IMR-90 (cell line): ENCODE data around the gene APP. TPM values are rescaled to one million over a fixed set of nuclear protein-coding genes. Genes with fewer than 3 reads are reported as not detected.

ENCODE experiments used
- ATAC-seq: fragments of 200-7000 bp; cut with Tn5 transposase; 2 replicates; pipeline ENCODE4 v1.9.1; 2020; ENCODE audit warnings: low read depth, mild to moderate bottlenecking, moderate library complexity
- BruUV-seq: library from RNA; stranded (reverse); fragments of 400-500 nt; replicated peaks from 2 replicates; lab custom pipeline; 2021; lab: Mats Ljungman, UMichigan
- CTCF ChIA-PET: fragments of 300-600 bp; formaldehyde crosslinking; extraction: SDS; loops from one replicate; lab custom pipeline; 2021; ENCODE audit warnings: antibody characterized with exemption; lab: Yijun Ruan, JAX
- POLR2A ChIA-PET: fragments of 300-600 bp; sonication (Branson Sonifier 250); formaldehyde crosslinking; loops from one replicate; lab custom pipeline; 2022; ENCODE audit warnings: antibody characterized with exemption; ENCODE audit not compliant: unreplicated experiment; lab: Charles Lee
- DNase-seq: peaks from one replicate; pipeline ENCODE4 v3.0.0; 2013
- H2AFZ ChIP-seq: replicated peaks from 2 replicates; pipeline ENCODE3; 2013; ENCODE audit warnings: low read length, mild to moderate bottlenecking; ENCODE audit not compliant: poor library complexity
- H2AK5ac ChIP-seq: 2 replicates; pipeline ENCODE4 v1.6.1; 2013; ENCODE audit warnings: low read depth, low read length, inconsistent platforms
- H2AK9ac ChIP-seq: replicated peaks from 2 replicates; pipeline ENCODE3; 2013; ENCODE audit warnings: mild to moderate bottlenecking, low read depth, low read length, moderate library complexity; ENCODE audit not compliant: poor library complexity
- H2BK120ac ChIP-seq: 2 replicates; pipeline ENCODE4 v1.6.1; 2013; ENCODE audit warnings: low read depth, low read length, inconsistent platforms
- H2BK15ac ChIP-seq: 3 replicates; pipeline ENCODE4 v1.6.1; 2013; ENCODE audit warnings: low read depth, low read length, inconsistent platforms
- H2BK20ac ChIP-seq: 2 replicates; pipeline ENCODE4 v1.6.1; 2013; ENCODE audit warnings: low read depth, mild to moderate bottlenecking, inconsistent platforms, low read length, moderate library complexity
- H2BK5ac ChIP-seq: 2 replicates; pipeline ENCODE4 v1.6.1; 2013; ENCODE audit warnings: mild to moderate bottlenecking, low read depth, low read length, inconsistent platforms; ENCODE audit not compliant: poor library complexity, severe bottlenecking
- H3K14ac ChIP-seq: replicated peaks from 2 replicates; pipeline ENCODE4 v1.6.1; 2013; ENCODE audit warnings: low read depth, low read length, inconsistent platforms
- H3K18ac ChIP-seq: 2 replicates; pipeline ENCODE4 v1.6.1; 2013; ENCODE audit warnings: low read depth, low read length, control low read depth
- H3K23ac ChIP-seq: 2 replicates; pipeline ENCODE4 v1.6.1; 2013; ENCODE audit warnings: low read depth, low read length, inconsistent platforms
- H3K27ac ChIP-seq: 2 replicates; pipeline ENCODE4 v1.5.1; 2013; ENCODE audit warnings: mild to moderate bottlenecking, control low read depth, low read length; ENCODE audit not compliant: insufficient read depth
- H3K27me3 ChIP-seq: 2 replicates; pipeline ENCODE4 v1.6.1; 2013; ENCODE audit warnings: low read length; ENCODE audit not compliant: control insufficient read depth, insufficient read depth
- H3K36me3 ChIP-seq: 2 replicates; pipeline ENCODE4 v1.6.1; 2013; ENCODE audit warnings: low read length, mixed read lengths; ENCODE audit not compliant: control insufficient read depth, insufficient read depth
- H3K4ac ChIP-seq: 2 replicates; pipeline ENCODE4 v1.6.1; 2013; ENCODE audit warnings: low read depth, low read length, inconsistent platforms
- H3K4me1 ChIP-seq: 2 replicates; pipeline ENCODE4 v1.6.1; 2013; ENCODE audit warnings: low read length, mixed read lengths; ENCODE audit not compliant: control insufficient read depth, insufficient read depth
- H3K4me2 ChIP-seq: 2 replicates; pipeline ENCODE4 v1.6.1; 2013; ENCODE audit warnings: low read depth, mild to moderate bottlenecking, control low read depth, low read length, moderate library complexity
- H3K4me3 ChIP-seq: 2 replicates; pipeline ENCODE4 v1.5.1; 2013; ENCODE audit warnings: low read depth, mild to moderate bottlenecking, control low read depth, low read length, moderate library complexity; ENCODE audit not compliant: insufficient read depth
- H3K56ac ChIP-seq: 2 replicates; pipeline ENCODE4 v1.6.1; 2013; ENCODE audit warnings: low read length, inconsistent platforms; ENCODE audit not compliant: insufficient read depth; ENCODE audit errors: extremely low read depth
- H3K79me1 ChIP-seq, 2 experiments: 2 replicates each; pipeline ENCODE4 v1.6.1; 2013; ENCODE audit warnings: low read length in 2 of 2, inconsistent platforms in 1 of 2, low read depth in 1 of 2
- H3K9ac ChIP-seq: 2 replicates; pipeline ENCODE4 v1.6.1; 2013; ENCODE audit warnings: low read depth, low read length, control low read depth
- H3K9me1 ChIP-seq: 2 replicates; pipeline ENCODE4 v1.6.1; 2013; ENCODE audit warnings: low read length, inconsistent platforms; ENCODE audit not compliant: insufficient read depth
- H3K9me3 ChIP-seq: 2 replicates; pipeline ENCODE4 v1.6.1; 2013; ENCODE audit warnings: low read length; ENCODE audit not compliant: control insufficient read depth, insufficient read depth
- H4K20me1 ChIP-seq: 2 replicates; pipeline ENCODE4 v1.6.1; 2013; ENCODE audit warnings: low read length, inconsistent platforms; ENCODE audit not compliant: insufficient read depth
- H4K5ac ChIP-seq: 2 replicates; pipeline ENCODE4 v1.6.1; 2013; ENCODE audit warnings: mild to moderate bottlenecking, low read depth, low read length, control low read depth
- H4K8ac ChIP-seq, 2 experiments: 2 replicates each; pipeline ENCODE4 v1.6.1; 2013; ENCODE audit warnings: low read depth in 2 of 2, low read length in 2 of 2, control low read depth in 1 of 2, inconsistent platforms in 1 of 2
- H4K91ac ChIP-seq: 2 replicates; pipeline ENCODE4 v1.6.1; 2013; ENCODE audit warnings: low read depth, low read length, inconsistent platforms; ENCODE audit not compliant: insufficient read depth
- BHLHE40 ChIP-seq: fragments of 150-350 bp; IDR thresholded peaks from 2 replicates; pipeline ENCODE4 v1.6.1; 2016; ENCODE audit warnings: mild to moderate bottlenecking, low read depth, low read length
- CEBPB ChIP-seq: IDR thresholded peaks from 2 replicates; pipeline ENCODE4 v1.6.1; 2012; ENCODE audit warnings: low read depth, low read length, improper control_type of control experiment
- CHD1 ChIP-seq: IDR thresholded peaks from 2 replicates; pipeline ENCODE4 v1.6.1; 2012; ENCODE audit warnings: low read depth, low read length, improper control_type of control experiment
- FOS ChIP-seq: fragments of 150-350 bp; IDR thresholded peaks from 2 replicates; pipeline ENCODE4 v1.6.1; 2016; ENCODE audit warnings: low read depth, low read length
- MAFK ChIP-seq: IDR thresholded peaks from 2 replicates; pipeline ENCODE4 v1.6.1; 2012; ENCODE audit warnings: low read depth, low read length, improper control_type of control experiment
- MAZ ChIP-seq: IDR thresholded peaks from 2 replicates; pipeline ENCODE4 v1.6.1; 2012; ENCODE audit warnings: low read depth, mild to moderate bottlenecking, low read length, improper control_type of control experiment, moderate library complexity, borderline replicate concordance
- MXI1 ChIP-seq: IDR thresholded peaks from 2 replicates; pipeline ENCODE4 v1.6.1; 2012; ENCODE audit warnings: low read depth, mild to moderate bottlenecking, low read length, moderate library complexity, borderline replicate concordance
- NFE2L2 ChIP-seq: fragments of 150-350 bp; IDR thresholded peaks from 2 replicates; pipeline ENCODE4 v1.6.1; 2016; ENCODE audit warnings: low read depth, mild to moderate bottlenecking, low read length
- POLR2A ChIP-seq: IDR thresholded peaks from 2 replicates; pipeline ENCODE4 v1.6.1; 2012; ENCODE audit warnings: mild to moderate bottlenecking, low read depth, low read length
- RAD21 ChIP-seq: IDR thresholded peaks from 2 replicates; pipeline ENCODE4 v1.6.1; 2012; ENCODE audit warnings: low read length, improper control_type of control experiment
- RCOR1 ChIP-seq: IDR thresholded peaks from 2 replicates; pipeline ENCODE4 v1.6.1; 2012; ENCODE audit warnings: mild to moderate bottlenecking, low read length, improper control_type of control experiment; ENCODE audit not compliant: insufficient replicate concordance
- RFX5 ChIP-seq: IDR thresholded peaks from 2 replicates; pipeline ENCODE4 v1.8.0; 2012; ENCODE audit warnings: low read depth, mild to moderate bottlenecking, low read length, moderate library complexity
- SMC3 ChIP-seq: fragments of 150-350 bp; IDR thresholded peaks from 2 replicates; pipeline ENCODE4 v1.6.1; 2016; ENCODE audit warnings: low read depth, mild to moderate bottlenecking, antibody characterized with exemption, low read length, moderate library complexity
- WGBS, 2 experiments: methylation state at CpG; one replicate each; pipeline versions ENCODE4 v1.1.5 to v1.1.7; 2013; ENCODE audit warnings: missing lambda C conversion rate in 2 of 2; ENCODE audit not compliant: insufficient read length in 1 of 2; ENCODE audit errors: extremely low coverage in 2 of 2; 5-methylcytosine and 5-hydroxymethylcytosine counted together
- dilution Hi-C: fragments of 300-500 bp; cut with HindIII; formaldehyde crosslinking; loops from one replicate; pipeline ENCODE4 v1.14.3; 2018; ENCODE audit warnings: low sequenced_read_pairs; ENCODE audit not compliant: unreplicated experiment
- in situ Hi-C: fragments of 300-500 bp; cut with MboI; formaldehyde crosslinking; loops from 3 replicates; pipeline ENCODE4 v1.14.3; 2019; ENCODE audit warnings: low sequenced_read_pairs, inconsistent platforms, mixed read lengths
- intact Hi-C: fragments of 100-400 bp; cut with micrococcal nuclease; formaldehyde crosslinking; loops from 2 replicates; pipeline ENCODE4 v1.10.0; 2022
- polyA plus RNA-seq, 3 experiments: library from polyadenylated mRNA; depleted of rRNA; stranded (reverse); fragments of >200 nt; gene quantifications; 2 replicates each; pipeline ENCODE4 v1.2.3, GENCODE V29; 2012; ENCODE audit warnings: low replicate concordance in 1 of 3
- total RNA-seq: library from RNA; depleted of rRNA; stranded (reverse); fragments of >200 nt; gene quantifications from 2 replicates; pipeline ENCODE4 v1.2.3, GENCODE V29; 2012
- TF ChIP-seq, protein P1 (sequence below): fragments of 150-350 bp; IDR thresholded peaks from 2 replicates; pipeline ENCODE4 v1.6.1; 2017; ENCODE audit warnings: mild to moderate bottlenecking, antibody characterized with exemption, low read length, low read depth
- TF ChIP-seq, protein P2 (sequence below): fragments of 150-350 bp; IDR thresholded peaks from 2 replicates; pipeline ENCODE4 v1.6.1; 2016; ENCODE audit warnings: low read depth, mild to moderate bottlenecking, low read length, moderate library complexity, borderline replicate concordance

APP gene
- total and polyA plus RNA-seq, 2 of the 4 experiments (the other 2 are of a cell fraction): 191 to 530 TPM

DNA sequence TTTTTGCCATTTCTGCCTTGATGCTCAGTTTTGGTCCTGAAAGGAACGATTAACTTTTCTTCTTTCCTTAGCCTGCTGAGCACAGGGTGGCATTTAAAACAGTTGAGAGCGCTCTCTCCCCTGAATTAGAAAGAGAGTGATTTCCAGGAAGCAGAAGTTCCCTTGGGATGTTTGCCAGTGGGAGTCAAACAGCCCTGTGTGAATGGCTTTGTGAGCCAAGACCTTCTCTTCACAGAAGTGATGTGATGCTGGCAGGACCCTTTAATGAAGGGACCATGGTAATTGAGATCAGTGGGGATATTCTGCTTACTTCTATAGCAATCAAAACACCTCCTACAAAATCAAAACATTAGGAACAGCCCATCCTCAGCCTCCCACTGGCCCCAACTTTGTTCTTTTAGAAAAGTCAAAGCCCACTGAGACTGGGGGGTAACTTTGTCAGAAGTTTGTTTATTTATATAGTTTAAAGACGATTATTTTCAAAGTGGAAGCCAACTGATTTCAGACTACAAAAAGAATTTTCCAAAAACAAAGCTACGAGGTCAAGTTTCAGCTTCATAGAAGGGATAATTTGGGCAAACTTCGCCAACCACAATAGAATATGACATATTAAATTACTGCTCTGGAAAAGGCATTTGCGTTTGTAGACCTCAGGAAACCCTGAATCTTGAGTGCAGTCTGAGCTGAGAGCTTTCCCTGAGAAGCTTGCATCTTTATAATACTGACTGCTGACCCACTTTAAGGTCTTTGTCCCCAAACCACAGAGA is 313.1 kb downstream of the APP start:
- Histone ChIP-seq H3K79me1 (no peaks in the 10 kb centered on the region), H3K18ac (peak overlapping the region; percentile 46), H3K4me1 (peaks cover 5% of the 10 kb centered on the region), H3K27me3 (peaks cover 7% of the 10 kb centered on the region; the same call in 1 of the 2 replicates), H4K5ac (peak overlapping the region; percentile 29; the same call in 1 of the 2 replicates), H2BK120ac (no peak overlapping the region), H3K9me3 (peaks cover 5% of the 10 kb centered on the region; the same call in 1 of the 2 replicates), H3K9me1 (no peaks in the 10 kb centered on the region), H3K9ac (no peak overlapping the region), H3K23ac (no peak overlapping the region), H2AFZ (no peak overlapping the region), H3K4me2 (no peak overlapping the region), H2BK5ac (no peak overlapping the region), H3K4me3 (no peak overlapping the region), H2AK5ac (no peak overlapping the region), H3K36me3 (no peaks in the 10 kb centered on the region), H2BK20ac (no peak overlapping the region), H3K56ac (no peak overlapping the region), H3K14ac (no peak overlapping the region), H4K20me1 (no peaks in the 10 kb centered on the region), H4K8ac (no peak overlapping the region), H3K27ac (no peak overlapping the region), H4K91ac (no peak overlapping the region), H3K4ac (no peak overlapping the region), H2AK9ac (no peak overlapping the region), H2BK15ac (no peak overlapping the region)
- DNase-seq: no peak
- no TSS peak for BruUV-seq
- dilution Hi-C loops (no loop called here), in situ Hi-C loops (no loop called here), intact Hi-C loops (loop anchor here (5.0 kb wide), 1 partner anchor 240 kb away; no protein-coding TSS in a partner anchor)
- no peak for ATAC-seq
- CTCF ChIA-PET: no interaction called here
- no CpG with 5 or more reads among the region's 6 CpGs for WGBS, 2 experiments
- POLR2A ChIA-PET: interaction anchor here (0.6 kb wide), 2 partner anchors 121 to 362 kb away, joined by 3 read pairs; no protein-coding TSS in a partner anchor
- TF ChIP-seq RCOR1: no peak
- TF ChIP-seq MXI1: no peak
- no peak for TF ChIP-seq MAZ
- no peak for TF ChIP-seq NFE2L2
- TF ChIP-seq, protein P1, sequence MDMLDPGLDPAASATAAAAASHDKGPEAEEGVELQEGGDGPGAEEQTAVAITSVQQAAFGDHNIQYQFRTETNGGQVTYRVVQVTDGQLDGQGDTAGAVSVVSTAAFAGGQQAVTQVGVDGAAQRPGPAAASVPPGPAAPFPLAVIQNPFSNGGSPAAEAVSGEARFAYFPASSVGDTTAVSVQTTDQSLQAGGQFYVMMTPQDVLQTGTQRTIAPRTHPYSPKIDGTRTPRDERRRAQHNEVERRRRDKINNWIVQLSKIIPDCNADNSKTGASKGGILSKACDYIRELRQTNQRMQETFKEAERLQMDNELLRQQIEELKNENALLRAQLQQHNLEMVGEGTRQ: no peak
- no peak for TF ChIP-seq RAD21
- TF ChIP-seq POLR2A: no peak
- no peak for TF ChIP-seq SMC3
- TF ChIP-seq FOS: no peak
- no peak for TF ChIP-seq BHLHE40
- no peak for TF ChIP-seq MAFK
- TF ChIP-seq, protein P2, sequence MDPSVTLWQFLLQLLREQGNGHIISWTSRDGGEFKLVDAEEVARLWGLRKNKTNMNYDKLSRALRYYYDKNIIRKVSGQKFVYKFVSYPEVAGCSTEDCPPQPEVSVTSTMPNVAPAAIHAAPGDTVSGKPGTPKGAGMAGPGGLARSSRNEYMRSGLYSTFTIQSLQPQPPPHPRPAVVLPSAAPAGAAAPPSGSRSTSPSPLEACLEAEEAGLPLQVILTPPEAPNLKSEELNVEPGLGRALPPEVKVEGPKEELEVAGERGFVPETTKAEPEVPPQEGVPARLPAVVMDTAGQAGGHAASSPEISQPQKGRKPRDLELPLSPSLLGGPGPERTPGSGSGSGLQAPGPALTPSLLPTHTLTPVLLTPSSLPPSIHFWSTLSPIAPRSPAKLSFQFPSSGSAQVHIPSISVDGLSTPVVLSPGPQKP: no peak
- no peak for TF ChIP-seq CEBPB
- no peak for TF ChIP-seq RFX5
- no peak for TF ChIP-seq CHD1
